HG03457 (cell line): ENCODE results near the gene IGFBP7.
"Not testable (repeated sequence)": the region's sequence is repeated elsewhere in the genome, so short reads cannot be mapped to it uniquely, and the experiment has no call there.

Experiments
- ATAC-seq: cut with Tn5 transposase; IDR thresholded peaks from one replicate; pipeline ENCODE4 v1.9.1; 2021; ENCODE audit warnings: moderate number of reproducible peaks; ENCODE audit not compliant: unreplicated experiment

The IGFBP7 gene

GRCh38 chr4:57075367-57075766 lies 34.8 kb downstream of the IGFBP7 start:
- no peak for ATAC-seq

- no peak for ATAC-seq
Measured at GRCh38 chr4:57074744-57075143, 35.4 kb downstream of the IGFBP7 start.

GRCh38 chr4:57073559-57073958 lies 36.6 kb downstream of the IGFBP7 start:
- ATAC-seq, result no peak

GRCh38 chr4:57071326-57071725 lies 38.9 kb downstream of the IGFBP7 start:
- no peak for ATAC-seq

GRCh38 chr4:57070461-57070860 lies 39.7 kb downstream of the IGFBP7 start:
- no peak for ATAC-seq

- ATAC-seq, result no peak
Measured at GRCh38 chr4:57068237-57068981, 41.8 kb downstream of the IGFBP7 start.

GRCh38 chr4:57065730-57066482 lies 44.3 kb downstream of the IGFBP7 start:
- no peak for ATAC-seq

GRCh38 chr4:57064811-57065711 lies 45.1 kb downstream of the IGFBP7 start:
- ATAC-seq, result no peak

- ATAC-seq, result no peak
Measured at GRCh38 chr4:57064120-57064519, 46.1 kb downstream of the IGFBP7 start.

GRCh38 chr4:57063518-57063917 lies 46.7 kb downstream of the IGFBP7 start:
- no peak for ATAC-seq

- ATAC-seq, result no peak
Measured at GRCh38 chr4:57061395-57061794, 48.8 kb downstream of the IGFBP7 start.

GRCh38 chr4:57060717-57061067 lies 49.5 kb downstream of the IGFBP7 start:
- ATAC-seq, result not testable (repeated sequence)

GRCh38 chr4:57059890-57060716 lies 50.1 kb downstream of the IGFBP7 start:
- no peak for ATAC-seq

GRCh38 chr4:57055886-57056285 lies 54.3 kb downstream of the IGFBP7 start:
- no peak for ATAC-seq

GRCh38 chr4:57053508-57053907 lies 56.7 kb downstream of the IGFBP7 start:
- ATAC-seq, result no peak

- ATAC-seq, result no peak
Measured at GRCh38 chr4:57051524-57051923, 58.7 kb downstream of the IGFBP7 start.

GRCh38 chr4:57051095-57051494 lies 59.1 kb downstream of the IGFBP7 start:
- no peak for ATAC-seq

GRCh38 chr4:57048590-57049304 lies 61.4 kb downstream of the IGFBP7 start:
- no peak for ATAC-seq

GRCh38 chr4:57047046-57047445 lies 63.1 kb downstream of the IGFBP7 start:
- ATAC-seq, result not testable (repeated sequence)

GRCh38 chr4:57044996-57045395 lies 65.2 kb downstream of the IGFBP7 start:
- ATAC-seq, result no peak
